CD4-positive, CD25-positive, alpha-beta regulatory T cell (primary cell): ENCODE results near the gene ADAMTS9. TPM values are rescaled to one million over a fixed set of nuclear protein-coding genes. Genes with fewer than 3 reads are reported as not detected.
A peak's percentile ranks its signal among the peaks of the same experiment; 100 is the strongest.

Experiments
- ATAC-seq, 2 donors: fragments of 150-1000 bp; cut with Tn5 transposase; one replicate each; pipeline ENCODE4 v1.10.0; 2021; ENCODE audit warnings: low read depth in 2 of 2, moderate number of reproducible peaks in 2 of 2, moderate library complexity in 1 of 2
- DNase-seq, 3 donors: peaks; one replicate each; pipeline versions ENCODE4 v3.0.0 to v3.0.0-alpha.2; 2012 to 2022; ENCODE audit warnings: mixed read lengths in 1 of 3
- H3K27ac ChIP-seq: one replicate; pipeline ENCODE4 v1.7.0; 2013; ENCODE audit warnings: mild to moderate bottlenecking, low read length; ENCODE audit not compliant: insufficient read depth, poor library complexity, severe bottlenecking
- H3K27me3 ChIP-seq: one replicate; pipeline ENCODE4 v1.7.0; 2013; ENCODE audit warnings: low read length; ENCODE audit not compliant: control insufficient read depth, insufficient read depth
- H3K36me3 ChIP-seq: one replicate; pipeline ENCODE4 v1.7.0; 2013; ENCODE audit warnings: mild to moderate bottlenecking, low read length, moderate library complexity; ENCODE audit not compliant: control insufficient read depth, insufficient read depth
- H3K4me1 ChIP-seq: 2 replicates; pipeline ENCODE4 v1.7.0; 2013; ENCODE audit warnings: mild to moderate bottlenecking, low read length; ENCODE audit not compliant: insufficient read depth, control insufficient read depth, poor library complexity, severe bottlenecking
- H3K4me3 ChIP-seq: one replicate; pipeline ENCODE4 v1.7.0; 2013; ENCODE audit warnings: low read depth, mild to moderate bottlenecking, low read length, moderate library complexity
- H3K9me3 ChIP-seq, 2 experiments: 1 replicate in 1 of 2; 2 replicates in 1 of 2; pipeline ENCODE4 v1.7.0; 2013; ENCODE audit warnings: low read length in 2 of 2, mild to moderate bottlenecking in 1 of 2, moderate library complexity in 1 of 2; ENCODE audit not compliant: control insufficient read depth in 2 of 2
- H3K27ac Mint-ChIP-seq, 3 donors: one replicate each; pipeline ENCODE4 v1.8.0; 2020 to 2022; ENCODE audit warnings: mild to moderate bottlenecking in 3 of 3, mixed read lengths in 3 of 3, moderate library complexity in 2 of 3
- H3K27me3 Mint-ChIP-seq: one replicate; pipeline ENCODE4 v1.8.0; 2022; ENCODE audit warnings: mild to moderate bottlenecking, mixed read lengths
- H3K36me3 Mint-ChIP-seq: one replicate; pipeline ENCODE4 v1.8.0; 2020; ENCODE audit warnings: mixed read lengths
- H3K4me1 Mint-ChIP-seq, 4 donors: one replicate each; pipeline ENCODE4 v1.8.0; 2020 to 2022; ENCODE audit warnings: mixed read lengths in 4 of 4, mild to moderate bottlenecking in 1 of 4
- H3K4me3 Mint-ChIP-seq, 4 donors: one replicate each; pipeline ENCODE4 v1.8.0; 2020 to 2022; ENCODE audit warnings: mild to moderate bottlenecking in 4 of 4, mixed read lengths in 4 of 4, moderate library complexity in 3 of 4
- H3K9me3 Mint-ChIP-seq, 7 donors: one replicate each; pipeline ENCODE4 v1.8.0; 2020 to 2022; ENCODE audit warnings: mixed read lengths in 7 of 7, mild to moderate bottlenecking in 3 of 7, moderate library complexity in 2 of 7
- polyA plus RNA-seq, 4 donors: library from polyadenylated mRNA; unstranded; fragments of 300-500 nt; fragmentation: Illumina TruSeq; gene quantifications; one replicate each; pipeline ENCODE4 v1.2.3, GENCODE V29; 2021
- total RNA-seq: library from RNA; stranded (reverse); gene quantifications from one replicate; pipeline ENCODE4 v1.2.3, GENCODE V29; 2022

The ADAMTS9 gene
- total and polyA plus RNA-seq, 5 donors from 2014 or later, result 0.12 TPM; not detected in 4

DNA sequence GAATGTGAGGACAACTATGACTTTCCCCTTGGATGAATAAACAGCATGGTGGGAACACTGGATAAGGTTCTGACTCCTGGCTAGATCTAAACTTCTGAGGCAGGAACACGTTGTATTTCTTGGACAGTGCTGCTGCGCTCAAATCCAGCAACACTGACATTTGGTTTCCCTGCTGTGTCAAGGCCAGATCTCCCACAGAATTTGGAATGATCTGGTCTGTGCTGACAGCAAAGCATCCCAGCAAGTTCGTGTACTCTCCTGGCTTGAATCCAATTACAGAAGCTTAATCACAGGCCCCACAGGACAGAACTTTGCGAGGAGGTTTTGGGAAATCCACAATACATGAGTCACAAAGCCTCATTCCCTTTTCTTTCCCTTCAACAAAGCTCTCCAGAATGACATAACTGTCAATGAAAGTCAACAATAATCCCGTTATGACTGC lies 92.5 kb downstream of the ADAMTS9 start:
- Mint-ChIP-seq H3K27ac (no peak overlapping the region), H3K27me3 (no peaks in the 10 kb centered on the region), H3K4me3 (no peak overlapping the region), H3K36me3 (no peaks in the 10 kb centered on the region), H3K4me1 (no peaks in the 10 kb centered on the region), H3K9me3 (peaks cover 0 to 5% (median 0%) of the 10 kb centered on the region in 7 donors)
- no peak overlapping the region for H3K4me3 ChIP-seq
- H3K9me3 ChIP-seq, result no peaks in the 10 kb centered on the region
- no peak overlapping the region for H3K27ac ChIP-seq
- DNase-seq, result no peak
- no peak for ATAC-seq
- H3K4me1 ChIP-seq, result no peaks in the 10 kb centered on the region
- no peaks in the 10 kb centered on the region for H3K27me3 ChIP-seq
- no peaks in the 10 kb centered on the region for H3K36me3 ChIP-seq

DNA sequence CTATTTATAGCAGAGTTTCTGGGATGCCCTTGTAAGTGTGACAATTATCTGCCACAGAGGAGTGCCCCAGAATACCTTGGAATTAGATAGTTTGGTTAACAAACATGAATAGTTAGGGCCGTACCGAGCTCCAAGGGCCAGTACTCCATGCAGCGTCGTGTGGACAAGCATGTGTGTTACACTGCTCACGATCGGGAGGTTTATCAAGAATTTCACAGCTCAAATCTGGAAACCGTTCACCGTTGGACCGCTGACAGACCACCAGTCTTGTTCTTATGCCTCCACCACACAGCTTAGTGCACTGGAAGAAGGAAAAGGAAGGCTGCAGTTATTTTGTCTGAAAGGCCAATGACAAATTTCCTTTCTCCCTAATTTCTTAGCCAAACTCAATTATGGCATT lies 93.7 kb downstream of the ADAMTS9 start:
- H3K27me3 ChIP-seq, result no peaks in the 10 kb centered on the region
- Mint-ChIP-seq H3K27me3 (no peaks in the 10 kb centered on the region), H3K27ac (no peak overlapping the region), H3K4me3 (no peak overlapping the region), H3K4me1 (no peaks in the 10 kb centered on the region), H3K9me3 (peaks cover 0 to 5% (median 0%) of the 10 kb centered on the region in 7 donors), H3K36me3 (no peaks in the 10 kb centered on the region)
- DNase-seq (no peak), ATAC-seq (no peak)
- H3K4me1 ChIP-seq, result no peaks in the 10 kb centered on the region
- H3K4me3 ChIP-seq, result no peak overlapping the region
- no peaks in the 10 kb centered on the region for H3K9me3 ChIP-seq
- no peak overlapping the region for H3K27ac ChIP-seq
- no peaks in the 10 kb centered on the region for H3K36me3 ChIP-seq

DNA sequence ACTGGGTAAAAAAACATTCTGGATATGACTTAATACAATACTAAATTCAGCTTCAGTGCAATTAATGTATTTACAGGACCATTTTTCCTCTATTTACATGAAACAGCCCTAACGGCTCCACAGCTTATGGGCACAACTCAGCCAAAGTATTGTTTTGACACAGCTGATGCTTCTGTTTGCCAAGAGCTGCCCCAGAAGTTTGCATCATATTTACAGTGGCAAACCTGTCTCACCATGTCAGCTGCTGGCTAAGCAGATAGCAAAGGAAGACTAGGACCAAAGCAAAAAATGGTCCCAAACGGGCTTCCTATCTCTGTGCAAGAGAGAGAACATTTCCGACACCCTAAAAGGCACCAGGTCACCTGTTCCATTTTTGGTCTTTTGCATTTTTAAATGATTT lies 94.5 kb downstream of the ADAMTS9 start:
- Histone ChIP-seq H3K4me1 (no peaks in the 10 kb centered on the region), H3K36me3 (no peaks in the 10 kb centered on the region), H3K27ac (no peak overlapping the region), H3K9me3 (no peaks in the 10 kb centered on the region), H3K27me3 (no peaks in the 10 kb centered on the region), H3K4me3 (no peak overlapping the region)
- no peak for DNase-seq
- H3K4me1 Mint-ChIP-seq, result no peaks in the 10 kb centered on the region
- H3K9me3 Mint-ChIP-seq, result peaks cover 0 to 5% (median 0%) of the 10 kb centered on the region in 7 donors
- ATAC-seq, result no peak
- H3K27ac Mint-ChIP-seq, result no peak overlapping the region
- no peak overlapping the region for H3K4me3 Mint-ChIP-seq
- H3K36me3 Mint-ChIP-seq, result no peaks in the 10 kb centered on the region
- no peaks in the 10 kb centered on the region for H3K27me3 Mint-ChIP-seq

DNA sequence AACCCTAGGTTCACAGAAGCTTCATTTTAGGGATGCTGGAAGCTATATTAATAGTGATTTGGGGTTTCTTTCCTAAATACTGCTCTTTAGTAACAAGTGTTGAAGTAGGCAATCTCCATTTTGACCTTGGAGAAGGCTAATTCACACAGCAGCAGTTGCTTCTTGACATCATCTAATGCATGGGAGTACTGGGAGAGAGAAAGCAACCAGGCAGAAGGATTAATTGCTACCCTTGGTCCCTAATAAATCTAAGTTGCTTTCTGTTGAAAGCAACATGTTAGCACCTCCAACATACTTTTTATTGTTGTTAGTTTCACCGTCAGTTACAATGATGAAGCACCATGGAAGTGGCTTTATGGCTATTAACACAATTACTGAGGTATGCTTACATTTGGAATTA lies 96.2 kb downstream of the ADAMTS9 start:
- H3K4me3 Mint-ChIP-seq, result no peak overlapping the region
- no peaks in the 10 kb centered on the region for H3K36me3 Mint-ChIP-seq
- no peaks in the 10 kb centered on the region for H3K27me3 ChIP-seq
- no peaks in the 10 kb centered on the region for H3K4me1 Mint-ChIP-seq
- H3K27me3 Mint-ChIP-seq, result no peaks in the 10 kb centered on the region
- no peaks in the 10 kb centered on the region for H3K9me3 ChIP-seq
- ATAC-seq (no peak), DNase-seq (no peak)
- H3K9me3 Mint-ChIP-seq, result peaks cover 0 to 5% (median 0%) of the 10 kb centered on the region in 7 donors
- no peaks in the 10 kb centered on the region for H3K36me3 ChIP-seq
- H3K27ac Mint-ChIP-seq, result no peak overlapping the region
- no peak overlapping the region for H3K4me3 ChIP-seq
- H3K27ac ChIP-seq, result no peak overlapping the region
- no peaks in the 10 kb centered on the region for H3K4me1 ChIP-seq

DNA sequence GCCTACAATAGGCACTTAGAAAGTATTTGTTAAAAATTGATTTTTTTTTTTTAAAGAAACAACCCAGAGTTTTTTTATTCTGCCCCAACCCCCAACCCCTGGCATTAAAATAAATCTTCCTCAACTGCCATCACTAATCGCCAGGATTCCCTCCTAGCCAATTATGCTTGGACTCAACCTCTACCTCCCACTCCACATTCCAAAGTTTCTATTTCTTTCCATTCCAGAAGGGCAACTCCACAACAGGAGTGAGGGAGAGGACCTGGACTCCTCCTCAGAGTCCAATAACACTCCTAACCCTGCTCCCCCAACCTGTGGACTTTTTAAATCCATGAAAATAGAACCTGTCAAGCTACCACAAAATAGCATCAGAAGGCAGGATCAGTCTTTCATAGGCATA lies 99.4 kb downstream of the ADAMTS9 start:
- Mint-ChIP-seq H3K9me3 (peaks cover 0 to 4% (median 0%) of the 10 kb centered on the region in 7 donors), H3K4me1 (no peaks in the 10 kb centered on the region), H3K27ac (no peak overlapping the region)

DNA sequence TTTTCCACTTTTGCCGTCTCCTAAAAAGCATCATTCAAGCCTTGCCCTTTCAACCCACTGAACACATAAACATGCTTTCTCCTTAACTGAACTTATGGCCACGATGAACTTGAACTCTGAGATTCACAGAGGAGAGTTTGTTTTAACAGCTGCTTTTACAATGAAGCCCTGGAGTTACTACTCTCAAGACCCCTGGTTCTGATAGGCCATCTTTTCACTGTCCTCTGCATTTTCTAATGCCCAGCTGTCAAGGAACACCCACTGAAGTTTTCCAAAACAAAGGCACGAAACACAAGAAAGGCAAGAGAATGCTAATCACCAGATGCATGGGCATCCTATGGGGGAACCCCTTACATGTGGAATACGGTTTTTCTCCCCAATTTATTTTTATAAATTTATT lies 100.8 kb downstream of the ADAMTS9 start:
- no peak overlapping the region for H3K4me3 ChIP-seq
- H3K36me3 ChIP-seq, result no peaks in the 10 kb centered on the region
- no peaks in the 10 kb centered on the region for H3K27me3 ChIP-seq
- Mint-ChIP-seq H3K36me3 (no peaks in the 10 kb centered on the region), H3K27me3 (no peaks in the 10 kb centered on the region), H3K27ac (peak overlapping the region in 1 of 3 donors; percentile 50), H3K4me3 (no peak overlapping the region), H3K4me1 (no peaks in the 10 kb centered on the region), H3K9me3 (peaks cover 0 to 3% (median 0%) of the 10 kb centered on the region in 7 donors)
- DNase-seq, result no peak
- H3K4me1 ChIP-seq, result no peaks in the 10 kb centered on the region
- H3K9me3 ChIP-seq, result no peaks in the 10 kb centered on the region
- ATAC-seq, result no peak
- H3K27ac ChIP-seq, result no peak overlapping the region

More for the DNA sequence above, 99.4 kb downstream of the ADAMTS9 start:
- Histone ChIP-seq H3K4me1 (no peaks in the 10 kb centered on the region), H3K4me3 (no peak overlapping the region), H3K9me3 (no peaks in the 10 kb centered on the region), H3K27me3 (no peaks in the 10 kb centered on the region), H3K27ac (no peak overlapping the region), H3K36me3 (no peaks in the 10 kb centered on the region)
- no peaks in the 10 kb centered on the region for H3K36me3 Mint-ChIP-seq
- H3K27me3 Mint-ChIP-seq, result no peaks in the 10 kb centered on the region
- DNase-seq, result no peak
- ATAC-seq, result no peak
- H3K4me3 Mint-ChIP-seq, result no peak overlapping the region

DNA sequence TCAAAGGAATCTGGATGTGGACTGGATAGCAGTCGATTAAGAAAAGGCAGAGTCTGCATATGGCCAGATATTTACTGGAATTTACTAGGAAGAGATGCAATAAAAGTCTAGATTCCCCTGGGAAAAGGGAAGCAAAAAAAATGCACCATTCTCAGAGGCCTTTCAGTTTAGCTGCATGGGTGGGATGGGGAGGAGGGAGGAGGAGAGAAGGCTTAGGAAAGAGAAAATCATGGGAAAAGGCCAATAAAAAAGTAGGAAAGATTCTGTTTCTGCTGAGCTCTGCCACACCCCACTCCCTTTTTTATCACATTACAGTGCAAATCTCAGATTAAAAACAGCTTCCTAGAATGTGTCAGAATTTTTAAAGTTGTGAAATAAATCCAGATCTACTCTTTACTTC lies 103.6 kb downstream of the ADAMTS9 start:
- Mint-ChIP-seq H3K4me1 (no peaks in the 10 kb centered on the region), H3K9me3 (peaks cover 0 to 3% (median 0%) of the 10 kb centered on the region in 7 donors), H3K27me3 (no peaks in the 10 kb centered on the region), H3K36me3 (no peaks in the 10 kb centered on the region), H3K27ac (no peak overlapping the region), H3K4me3 (no peak overlapping the region)
- DNase-seq (no peak), ATAC-seq (no peak)
- H3K9me3 ChIP-seq, result no peaks in the 10 kb centered on the region
- H3K36me3 ChIP-seq, result no peaks in the 10 kb centered on the region
- H3K27ac ChIP-seq, result no peak overlapping the region
- no peaks in the 10 kb centered on the region for H3K27me3 ChIP-seq
- no peaks in the 10 kb centered on the region for H3K4me1 ChIP-seq
- no peak overlapping the region for H3K4me3 ChIP-seq

DNA sequence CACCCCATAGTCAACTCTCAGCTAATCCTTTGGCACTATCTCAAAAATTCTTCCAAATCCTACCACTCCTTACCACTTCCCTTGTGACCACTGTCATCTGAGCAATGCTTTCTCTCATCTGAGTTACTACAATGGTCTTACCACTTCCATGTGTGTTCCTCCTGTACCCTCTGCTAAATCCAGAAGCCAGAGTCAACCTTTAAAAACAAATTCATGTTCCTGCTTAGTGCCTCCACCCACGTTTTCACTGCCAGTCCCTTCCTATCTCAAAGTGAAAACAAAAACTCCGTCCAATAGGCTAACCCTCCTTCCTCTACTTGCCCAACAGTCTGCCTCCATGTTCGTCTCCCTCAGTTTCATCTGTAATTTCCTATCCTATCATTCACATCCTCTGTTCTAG lies 109.0 kb downstream of the ADAMTS9 start:
- Mint-ChIP-seq H3K27me3 (no peaks in the 10 kb centered on the region), H3K4me3 (no peak overlapping the region), H3K4me1 (no peaks in the 10 kb centered on the region), H3K27ac (no peak overlapping the region), H3K36me3 (no peaks in the 10 kb centered on the region), H3K9me3 (peaks cover 0 to 4% (median 0%) of the 10 kb centered on the region in 7 donors)
- ATAC-seq (no peak), DNase-seq (no peak)
- Histone ChIP-seq H3K4me3 (no peak overlapping the region), H3K27me3 (no peaks in the 10 kb centered on the region), H3K36me3 (no peaks in the 10 kb centered on the region), H3K27ac (no peak overlapping the region), H3K4me1 (no peaks in the 10 kb centered on the region), H3K9me3 (no peaks in the 10 kb centered on the region)
